K562 (cell line): ENCODE results near the gene ASCC3. TPM values are rescaled to one million over a fixed set of nuclear protein-coding genes. Genes with fewer than 3 reads are reported as not detected.

Experiments
- ATAC-seq: fragments of 200-7000 bp; cut with Tn5 transposase; 3 replicates; pipeline ENCODE4 v1.9.1; 2020; ENCODE audit warnings: moderate library complexity
- BruUV-seq: library from RNA; stranded (reverse); fragments of 400-500 nt; replicated peaks from 2 replicates; lab custom pipeline; 2021; lab: Mats Ljungman, UMichigan
- CTCF ChIA-PET: fragments of 300-600 bp; formaldehyde crosslinking; extraction: SDS; loops from one replicate; lab custom pipeline; 2021; ENCODE audit warnings: low intra/inter-chr PET ratio; lab: Yijun Ruan, JAX
- POLR2A ChIA-PET: fragments of 300-600, 350-650 bp; sonication (Branson Sonifier 250); formaldehyde crosslinking; extraction: SDS; loops from one replicate; lab custom pipeline; 2021; ENCODE audit warnings: antibody characterized with exemption, inconsistent platforms; lab: Yijun Ruan, JAX
- DNase-seq, 4 experiments: peaks; one replicate each; pipeline versions ENCODE4 v3.0.0 to v3.0.0-alpha.2; 2011 to 2018; ENCODE audit warnings: low spot score in 3 of 4, mixed read lengths in 3 of 4; ENCODE audit errors: extremely low read depth in 1 of 4
- FAIRE-seq: peaks from 2 replicates; lab custom pipeline; 2011; peaks lifted over from hg19 to GRCh38; lab: Jason Lieb, UNC
- H2AFZ ChIP-seq: 2 replicates; pipeline ENCODE4 v1.6.0; 2011; ENCODE audit warnings: low read depth, low read length, control low read depth, inconsistent platforms
- H3K27ac ChIP-seq: fragments of 200-600 bp; 3 replicates; pipeline ENCODE4 v1.8.0; 2011; ENCODE audit warnings: low read depth, mild to moderate bottlenecking, control low read depth, inconsistent platforms, low read length, moderate library complexity, mixed read lengths; ENCODE audit errors: extremely low read depth
- H3K27me3 ChIP-seq, 2 experiments: fragments of 300-600 bp in 1 of 2; 2 replicates in 1 of 2; 3 replicates in 1 of 2; pipeline versions ENCODE4 v1.6.0 to v1.8.0; 2011; ENCODE audit warnings: inconsistent platforms in 2 of 2, low read length in 2 of 2, mild to moderate bottlenecking in 1 of 2, mixed read lengths in 1 of 2, moderate library complexity in 1 of 2; ENCODE audit not compliant: control insufficient read depth in 2 of 2, insufficient read depth in 2 of 2
- H3K36me3 ChIP-seq: fragments of 300-600 bp; 3 replicates; pipeline ENCODE4 v1.8.0; 2011; ENCODE audit warnings: mild to moderate bottlenecking, low read length, inconsistent platforms; ENCODE audit not compliant: control insufficient read depth, insufficient read depth
- H3K4me1 ChIP-seq, 2 experiments: fragments of 200-600 bp in 1 of 2; replicated peaks in 1 of 2; 2 replicates in 1 of 2; 3 replicates in 1 of 2; pipeline versions ENCODE4 v1.5.1 to v1.8.0; 2011; ENCODE audit warnings: inconsistent platforms in 2 of 2, low read length in 2 of 2, mild to moderate bottlenecking in 1 of 2, mixed read lengths in 1 of 2, moderate library complexity in 1 of 2; ENCODE audit not compliant: control insufficient read depth in 2 of 2, insufficient read depth in 2 of 2
- H3K4me2 ChIP-seq: 2 replicates; pipeline ENCODE4 v1.6.1; 2011; ENCODE audit warnings: low read length, control low read depth, inconsistent platforms, mixed read lengths; ENCODE audit not compliant: insufficient read depth
- H3K4me3 ChIP-seq: fragments of 200-600 bp; sonication (generic), shearing (Covaris generic); 2 replicates; pipeline ENCODE4 v1.5.1; 2016; ENCODE audit warnings: control low read depth, inconsistent platforms
- H3K79me2 ChIP-seq: fragments of 200-600 bp; 3 replicates; pipeline ENCODE4 v1.8.0; 2011; ENCODE audit warnings: low read length, inconsistent platforms; ENCODE audit not compliant: control insufficient read depth, insufficient read depth
- H3K9ac ChIP-seq, 2 experiments: 2 replicates each; pipeline versions ENCODE4 v1.6.0 to v1.6.1; 2011; ENCODE audit warnings: low read depth in 2 of 2, low read length in 2 of 2, control low read depth in 1 of 2, inconsistent platforms in 1 of 2, mild to moderate bottlenecking in 1 of 2, mixed read lengths in 1 of 2; ENCODE audit not compliant: insufficient read depth in 1 of 2
- H3K9me1 ChIP-seq: one replicate; pipeline ENCODE4 v1.6.0; 2011; ENCODE audit warnings: inconsistent platforms, mild to moderate bottlenecking, low read length, moderate library complexity; ENCODE audit not compliant: control insufficient read depth, insufficient read depth
- H3K9me3 ChIP-seq: replicated peaks from 2 replicates; pipeline ENCODE4 v1.5.1; 2011; ENCODE audit warnings: low read depth, low read length, inconsistent platforms; ENCODE audit not compliant: control insufficient read depth, insufficient read depth
- H4K20me1 ChIP-seq: replicated peaks from 2 replicates; pipeline ENCODE4 v1.6.1; 2011; ENCODE audit warnings: low read length, inconsistent platforms, mixed read lengths; ENCODE audit not compliant: control insufficient read depth, insufficient read depth
- ARID4B ChIP-seq: sonication (generic); formaldehyde crosslinking; IDR thresholded peaks from 2 replicates; pipeline ENCODE4 v1.8.0; 2022; ENCODE audit warnings: mild to moderate bottlenecking, missing genetic modification reagents
- CREB1 ChIP-seq, 2 experiments: sonication (generic) in 1 of 2; formaldehyde crosslinking in 1 of 2; IDR thresholded peaks; 2 replicates each; pipeline versions ENCODE4 v1.6.1 to v1.8.0; 2012 to 2022; ENCODE audit warnings: inconsistent platforms in 1 of 2, mild to moderate bottlenecking in 1 of 2, missing genetic modification reagents in 1 of 2, moderate library complexity in 1 of 2
- FOXM1 ChIP-seq, 2 experiments: fragments of 450-650 bp in 1 of 2; sonication (generic) in 1 of 2; formaldehyde crosslinking in 1 of 2; IDR thresholded peaks; 2 replicates each; pipeline versions ENCODE4 v1.6.1 to v1.9.0; 2017 to 2022; ENCODE audit warnings: low read depth in 2 of 2, mild to moderate bottlenecking in 2 of 2, missing genetic modification reagents in 1 of 2, moderate library complexity in 1 of 2
- KDM5B ChIP-seq: fragments of 200-600 bp; sonication (generic); IDR thresholded peaks from 2 replicates; pipeline ENCODE4 v1.6.1; 2012; ENCODE audit warnings: low read depth, mild to moderate bottlenecking, moderate library complexity, low read length, control low read depth, inconsistent platforms; ENCODE audit not compliant: insufficient replicate concordance
- POLR2A ChIP-seq: fragments of 450-650 bp; conservative IDR thresholded peaks from 2 replicates; pipeline ENCODE4 v1.6.1; 2016
- SMARCA4 ChIP-seq: fragments of 450-650 bp; IDR thresholded peaks from 2 replicates; pipeline ENCODE4 v1.6.1; 2016
- XRCC5 ChIP-seq: fragments of 200-400 bp; formaldehyde crosslinking; IDR thresholded peaks from 2 replicates; pipeline ENCODE4 v1.6.1; 2017; ENCODE audit warnings: low read depth, mild to moderate bottlenecking, low read length
- ZFP1 ChIP-seq: fragments of 450-650 bp; formaldehyde crosslinking; IDR thresholded peaks from 2 replicates; pipeline ENCODE4 v1.4.0; 2020; ENCODE audit warnings: mild to moderate bottlenecking, mixed read lengths
- ZNF57 ChIP-seq: fragments of 450-650 bp; formaldehyde crosslinking; IDR thresholded peaks from 2 replicates; pipeline ENCODE4 v1.4.0; 2020; ENCODE audit warnings: mild to moderate bottlenecking, moderate library complexity
- WGBS: fragments of 100-300 bp; shearing (Covaris generic); methylation state at CpG from one replicate; pipeline ENCODE4 v1.1.6; 2016; ENCODE audit warnings: low coverage, mixed read lengths; ENCODE audit not compliant: insufficient coverage; ENCODE audit errors: missing lambda C conversion rate; 5-methylcytosine and 5-hydroxymethylcytosine counted together
- in situ Hi-C: fragments of 300-500 bp; cut with MboI; formaldehyde crosslinking; loops from 4 replicates; pipeline ENCODE4 v1.15.0; 2018; ENCODE audit warnings: inconsistent platforms, mixed read lengths
- intact Hi-C: fragments of 100-400 bp; cut with micrococcal nuclease; formaldehyde crosslinking; loops from 2 replicates; pipeline ENCODE4 v1.14.2; 2022
- polyA plus RNA-seq, 8 experiments: library from polyadenylated mRNA; depleted of rRNA in 4 of 8; stranded (reverse) in 5 of 8; unstranded in 3 of 8; fragments of >200 nt; fragmentation: Nextera tagmentation in 2 of 8; fragmentation: Illumina TruSeq in 1 of 8; extraction: Ambion mirVana in 2 of 8; extraction: Trizol in 1 of 8; gene quantifications; 2 replicates each; pipeline versions ENCODE4 v1.2.1 to v1.2.3, GENCODE V29; 2011 to 2014; ENCODE audit warnings: inconsistent platforms in 1 of 8, missing spikeins in 1 of 8
- total RNA-seq, 7 experiments: library from RNA; depleted of rRNA in 6 of 7; stranded (reverse); fragments of >200 nt in 6 of 7; fragmentation: Illumina TruSeq in 2 of 7; extraction: Trizol in 2 of 7; gene quantifications; 2 replicates each; pipeline versions ENCODE4 v1.2.1 to v1.2.3, GENCODE V29; 2011 to 2021; ENCODE audit warnings: low replicate concordance in 1 of 7

ASCC3 gene
- total and polyA plus RNA-seq, 9 of the 15 experiments (the other 6 are each of a cell fraction or from before 2014, with no cell fraction given), result 16.1 to 56.1 (median 33.9) TPM

- no peak for ATAC-seq
- CTCF ChIA-PET, result no interaction called here
- TF ChIP-seq ZFP1 (CRISPR knock-in tag), result no peak
- no peak for TF ChIP-seq SMARCA4
- TF ChIP-seq CREB1 (IDR thresholded peaks at IDR 0.05), result no peak
- TF ChIP-seq CREB1 (CRISPR knock-in tag; IDR thresholded peaks at IDR 0.05), result no peak
- TF ChIP-seq XRCC5, result no peak
- TF ChIP-seq ZNF57 (CRISPR knock-in tag), result no peak
- TF ChIP-seq ARID4B, result no peak
- no peak for TF ChIP-seq FOXM1 (IDR thresholded peaks at IDR 0.05; ENCODE audit: low read depth)
- no peak for TF ChIP-seq FOXM1 (CRISPR knock-in tag; IDR thresholded peaks at IDR 0.05; ENCODE audit: low read depth)
- no peak for TF ChIP-seq POLR2A
- TF ChIP-seq KDM5B, result no peak
- TF ChIP-seq, all 486 proteins: peak for 0
- WGBS, result 78% methylated on average over 5 of the region's 5 CpGs
- in situ Hi-C loops, result no loop called here
- BruUV-seq, result no TSS peak
- POLR2A ChIA-PET, result interaction anchor here (1.6 kb wide), 1 partner anchor 11 kb away, joined by 7 read pairs; no protein-coding TSS in a partner anchor
- H3K9me1 ChIP-seq, result no peaks in the 10 kb centered on the region
- H3K27ac ChIP-seq, result no peak overlapping the region
- no peak overlapping the region for H3K4me3 ChIP-seq
- H3K27me3 ChIP-seq, result no peaks in the 10 kb centered on the region
- no peaks in the 10 kb centered on the region for H4K20me1 ChIP-seq
- no peaks in the 10 kb centered on the region for H3K9me3 ChIP-seq
- DNase-seq (no peak), FAIRE-seq (no peak)
- no peak overlapping the region for H3K4me2 ChIP-seq
- no peaks in the 10 kb centered on the region for H3K4me1 ChIP-seq
- H3K36me3 ChIP-seq, result no peaks in the 10 kb centered on the region
- H3K79me2 ChIP-seq, result no peaks in the 10 kb centered on the region
- no peak overlapping the region for H2AFZ ChIP-seq
- intact Hi-C loops, result no loop called here
- H3K9ac ChIP-seq, result no peak overlapping the region
Observed at GRCh38 chr6:100731411-100731810, 149.7 kb downstream of the ASCC3 start.
